Heart left ventricle (tissue), 13 donors: Measurements from ENCODE around the gene PACSIN3.

Source experiments
- CTCF ChIP-seq, 12 donors: fragments of 200-600 bp; sonication (generic) in 4 of 12; IDR thresholded peaks; one replicate each; pipeline versions ENCODE4 v1.5.0 to v1.8.0; 2018 to 2022; ENCODE audit warnings: antibody characterized with exemption in 12 of 12, mild to moderate bottlenecking in 5 of 12
- POLR2A ChIP-seq, 2 donors: fragments of 450-650 bp; IDR thresholded peaks; one replicate each; pipeline ENCODE4 v1.6.1; 2017; ENCODE audit warnings: antibody characterized with exemption in 2 of 2, mild to moderate bottlenecking in 2 of 2, moderate library complexity in 2 of 2
- donor health status: ischemic (EF 13 %, LVEDD 7.1; RV severe dilation, severe dysfunction).
- donor health status: DM: no; HTN: yes; CAD: no.
- donor health status: DM: no; HTN: no; CAD: no.
- donor health status: ischemic (EF 25% LVEDD 6.9; RV normal size, moderate dysfunction).
- donor health status: ischemic (EF 25% LVEDD 5.7; RV mildly dilated, moderate dysfunction).
- donor health status: ischemic (EF 35%, LVEDD 5.7; RV mildly dilated, moderate dysfunction).
- donor health status: nonischemic (EF 11% LVEDD 7.7; RV severe dilation, severe dysfunction).
- donor health status: DM: yes; HTN: yes; CAD: no.
- donor health status: PGD.
- donor health status: ischemic (EF 29% LVEDD 5.4; RV normal size, mild dysfunction).
- donor health status: nonischemic (EF 23%, LVEDD 6.1; RV moderate dilation, normal function).

DNA sequence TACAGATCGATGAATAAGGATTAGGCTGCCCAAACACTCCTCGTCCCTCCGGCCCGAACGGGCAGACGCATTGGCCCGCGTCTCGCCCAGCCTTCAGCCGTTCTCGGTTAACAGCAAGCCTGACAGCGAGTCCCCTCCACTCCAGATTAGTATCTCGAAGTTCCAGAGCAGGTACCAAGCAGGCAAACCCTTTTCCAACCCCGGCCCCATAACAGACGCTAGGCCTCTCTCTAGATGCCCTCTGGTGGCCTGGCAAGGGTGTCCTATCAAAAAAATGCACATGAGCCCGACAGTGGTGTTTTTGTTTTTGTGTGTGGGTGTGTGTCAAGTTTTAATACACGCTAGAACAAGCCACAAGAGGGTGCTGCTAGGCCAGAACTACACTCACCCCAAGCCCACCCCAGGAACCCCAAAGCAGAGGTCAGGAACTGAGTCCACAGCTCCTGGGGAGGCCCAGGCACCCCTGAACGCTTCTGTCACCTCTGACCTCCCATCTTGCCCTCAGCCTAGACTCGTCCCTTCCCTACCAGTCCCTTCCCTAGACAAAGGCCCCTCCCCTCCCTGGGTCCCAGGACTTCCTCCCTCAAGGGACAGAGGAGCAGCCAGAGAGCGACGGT lies 8.9 kb downstream of the PACSIN3 start:
- TF ChIP-seq CTCF (IDR thresholded peaks at IDR 0.05) (peak; percentile 41 to 76 (median 61)), POLR2A (IDR thresholded peaks at IDR 0.05) (no peak)
